Ovary (tissue), 9 donors: ENCODE measurements around the gene TPRG1. TPM values are rescaled to one million over a fixed set of nuclear protein-coding genes. Genes with fewer than 3 reads are reported as not detected.

Experiments used
- DNase-seq, 5 donors: peaks; one replicate each; pipeline ENCODE4 v3.0.0-alpha.2; 2019 to 2020
- H3K27ac ChIP-seq, 2 donors: fragments of 200-600 bp; one replicate each; pipeline versions ENCODE4 v1.5.1 to v1.8.0; 2019 to 2022
- H3K27me3 ChIP-seq: fragments of 200-600 bp; one replicate; pipeline ENCODE4 v1.8.0; 2022
- H3K36me3 ChIP-seq: fragments of 200-600 bp; sonication (generic); one replicate; pipeline ENCODE4 v1.5.1; 2019
- H3K4me1 ChIP-seq: one replicate; pipeline ENCODE4 v1.8.1; 2013; ENCODE audit warnings: mild to moderate bottlenecking, moderate library complexity; ENCODE audit not compliant: insufficient read depth
- H3K4me3 ChIP-seq: fragments of 200-600 bp; sonication (generic); one replicate; pipeline ENCODE4 v1.5.1; 2017
- H3K9me3 ChIP-seq, 2 donors: fragments of 200-600 bp in 1 of 2; sonication (generic) in 1 of 2; one replicate each; pipeline versions ENCODE4 v1.5.1 to v1.8.1; 2013 to 2019; ENCODE audit warnings: mild to moderate bottlenecking in 1 of 2, moderate library complexity in 1 of 2
- EP300 ChIP-seq: sonication (generic); formaldehyde crosslinking; IDR thresholded peaks from one replicate; pipeline ENCODE4 v1.6.1; 2017; ENCODE audit warnings: antibody characterized with exemption
- POLR2A ChIP-seq: fragments of 450-650 bp; IDR thresholded peaks from one replicate; pipeline ENCODE4 v1.6.1; 2017; ENCODE audit warnings: antibody characterized with exemption, mild to moderate bottlenecking, moderate library complexity
- WGBS, 3 donors: extraction: QIAGEN DNeasy Blood & Tissue Kit in 1 of 3; methylation state at CpG; one replicate each; pipeline versions ENCODE4 v1.1.5 to v1.1.7; 2013 to 2017; 5-methylcytosine and 5-hydroxymethylcytosine counted together
- intact Hi-C, 4 donors: fragments of 100-400 bp; cut with DNase I; formaldehyde crosslinking; loops; one replicate each; pipeline versions ENCODE4 v1.11.0 to v1.15.1; 2022 to 2023
- polyA plus RNA-seq, 2 donors: library from polyadenylated mRNA; stranded (reverse); fragments of 200-250 nt in 1 of 2; fragments of 350-450 nt in 1 of 2; fragmentation: Illumina TruSeq in 1 of 2; extraction: RNeasy Lipid Tissue Mini Kit (QIAGEN cat#74804) in 1 of 2; gene quantifications; one replicate each; pipeline ENCODE4 v1.2.3, GENCODE V29; 2013 to 2014
- total RNA-seq, 7 donors: library from RNA; depleted of rRNA in 2 of 7; stranded (reverse); fragments of >200 nt in 2 of 7; fragmentation: NEBNext Ultra II Directional in 3 of 7; extraction: Animal tissue kit (Norgen Biotek cat#: 25700) in 3 of 7; gene quantifications; one replicate each; pipeline versions ENCODE4 v1.1.0 to v1.2.4, GENCODE V29; 2016 to 2023
- TF ChIP-seq, protein P1 (sequence below), 3 donors: fragments of 450-650 bp in 2 of 3; fragments of 200-600 bp in 1 of 3; IDR thresholded peaks; one replicate each; pipeline versions ENCODE4 v1.5.1 to v1.8.0; 2016 to 2022; ENCODE audit warnings: antibody characterized with exemption in 3 of 3, mild to moderate bottlenecking in 1 of 3
- donor health status: DM: no; HTN: no; CAD: no; lungs with moderate emphysema.
- donor health status: DM: no; HTN: no; CAD: no.
- donor health status: Bipolar disorder and iron deficiency.
- donor health status: DM: yes; HTN: yes; CAD: no.
- donor health status: DM: no; HTN: no; CAD: no.
- donor health status: DM: yes; HTN: yes; CAD: no.

The TPRG1 gene
- total and polyA plus RNA-seq, 9 donors = 1.9 to 20.2 (median 7.5) TPM

DNA sequence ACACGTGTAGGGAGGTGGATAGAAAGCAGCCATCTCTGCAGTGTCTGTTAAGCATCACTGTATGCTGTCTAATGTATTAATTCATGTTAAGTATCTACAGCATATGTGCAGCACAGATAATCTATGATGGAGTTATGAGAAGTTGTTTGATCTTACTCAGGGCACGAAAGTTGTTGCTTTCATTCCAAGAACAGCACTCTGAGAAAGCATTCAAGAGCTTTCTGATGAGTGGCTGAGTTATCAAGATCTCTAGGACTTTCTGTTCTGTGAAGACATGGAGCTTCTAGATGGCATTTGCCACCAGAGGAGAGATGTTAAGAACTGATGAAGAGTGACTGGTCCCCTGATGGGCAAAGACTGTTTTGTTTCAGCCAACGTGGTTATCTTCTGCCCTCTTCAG is 22.6 kb upstream of the TPRG1 start:
- Histone ChIP-seq H3K27me3 (no peaks in the 10 kb centered on the region), H3K4me3 (no peak overlapping the region), H3K36me3 (no peaks in the 10 kb centered on the region), H3K9me3 (no peaks in the 10 kb centered on the region), H3K4me1 (peaks cover 4% of the 10 kb centered on the region), H3K27ac (no peak overlapping the region)
- DNase-seq = no peak
- intact Hi-C loops = loop anchor here (2.0 to 10.0 kb wide), 9 partner anchors 54 to 1412 kb away; no protein-coding TSS in a partner anchor
- TF ChIP-seq EP300 (no peak), POLR2A (no peak)
- TF ChIP-seq, protein P1, sequence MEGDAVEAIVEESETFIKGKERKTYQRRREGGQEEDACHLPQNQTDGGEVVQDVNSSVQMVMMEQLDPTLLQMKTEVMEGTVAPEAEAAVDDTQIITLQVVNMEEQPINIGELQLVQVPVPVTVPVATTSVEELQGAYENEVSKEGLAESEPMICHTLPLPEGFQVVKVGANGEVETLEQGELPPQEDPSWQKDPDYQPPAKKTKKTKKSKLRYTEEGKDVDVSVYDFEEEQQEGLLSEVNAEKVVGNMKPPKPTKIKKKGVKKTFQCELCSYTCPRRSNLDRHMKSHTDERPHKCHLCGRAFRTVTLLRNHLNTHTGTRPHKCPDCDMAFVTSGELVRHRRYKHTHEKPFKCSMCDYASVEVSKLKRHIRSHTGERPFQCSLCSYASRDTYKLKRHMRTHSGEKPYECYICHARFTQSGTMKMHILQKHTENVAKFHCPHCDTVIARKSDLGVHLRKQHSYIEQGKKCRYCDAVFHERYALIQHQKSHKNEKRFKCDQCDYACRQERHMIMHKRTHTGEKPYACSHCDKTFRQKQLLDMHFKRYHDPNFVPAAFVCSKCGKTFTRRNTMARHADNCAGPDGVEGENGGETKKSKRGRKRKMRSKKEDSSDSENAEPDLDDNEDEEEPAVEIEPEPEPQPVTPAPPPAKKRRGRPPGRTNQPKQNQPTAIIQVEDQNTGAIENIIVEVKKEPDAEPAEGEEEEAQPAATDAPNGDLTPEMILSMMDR (IDR thresholded peaks at IDR 0.05) = no peak
- WGBS, 3 donors = 52 to 60% (median 56%) methylated on average over 3 of the region's 3 CpGs

DNA sequence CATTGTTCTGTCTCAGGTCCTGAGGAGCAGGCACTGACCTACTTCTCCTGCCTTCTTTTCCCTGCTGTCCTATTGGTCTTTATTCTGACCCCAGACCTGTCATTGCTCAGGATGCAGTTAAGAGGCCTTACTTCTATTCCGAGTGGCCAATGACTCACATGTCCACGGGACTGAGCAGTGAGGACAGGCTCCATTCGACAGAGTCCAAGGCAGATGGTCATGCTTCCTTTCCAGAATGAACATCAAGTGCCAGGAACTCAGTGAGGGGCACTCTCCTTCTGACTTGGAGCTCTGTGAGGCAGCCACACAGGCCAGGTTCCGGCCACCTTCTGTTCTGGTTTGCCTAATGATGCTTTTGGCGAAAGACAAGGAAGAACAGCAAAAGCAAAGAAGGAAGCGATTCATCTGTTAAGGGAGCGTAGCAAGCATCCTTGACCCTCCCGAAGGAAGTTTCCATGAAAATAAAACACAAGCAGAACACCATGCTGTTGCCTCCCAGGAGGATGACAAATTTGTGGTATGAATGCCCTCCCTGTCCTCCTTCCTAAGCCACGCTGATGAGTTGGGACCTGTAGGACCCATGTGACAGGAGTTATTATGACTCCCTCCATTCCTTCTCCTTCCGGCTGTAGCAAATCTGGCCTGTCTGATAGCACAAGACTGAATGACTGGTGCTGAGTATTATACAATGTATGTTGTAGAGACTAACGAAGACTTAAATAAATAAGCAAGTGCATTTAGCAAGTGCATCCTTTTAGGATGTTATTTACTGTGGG is 14.4 kb upstream of the TPRG1 start:
- H3K4me3 ChIP-seq = no peak overlapping the region
- intact Hi-C loops = no loop called here
- WGBS, 3 donors = 83 to 86% (median 83%) methylated on average over 11 of the region's 11 CpGs

DNA sequence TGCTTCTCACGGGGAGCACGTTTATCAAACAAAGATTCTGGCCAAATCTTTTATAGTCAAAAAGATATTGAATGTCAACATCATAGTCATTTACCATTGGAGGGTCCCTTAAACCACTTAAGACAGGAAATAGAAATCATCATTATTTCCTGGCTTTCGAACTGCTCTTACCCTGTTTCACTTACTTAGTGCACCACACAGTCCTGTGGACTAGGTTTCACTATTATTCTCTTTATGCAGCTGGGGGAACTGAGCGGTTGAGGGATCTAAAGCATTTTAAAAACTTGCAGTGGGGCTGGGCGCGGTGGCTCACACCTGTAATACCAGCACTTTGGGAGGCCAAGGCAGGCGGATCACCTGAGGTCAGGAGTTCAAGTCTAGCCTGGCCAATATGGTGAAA is 13.7 kb upstream of the TPRG1 start:
- intact Hi-C loops = no loop called here
- Histone ChIP-seq H3K27me3 (no peaks in the 10 kb centered on the region), H3K36me3 (no peaks in the 10 kb centered on the region), H3K4me3 (no peak overlapping the region), H3K4me1 (no peaks in the 10 kb centered on the region), H3K27ac (no peak overlapping the region), H3K9me3 (no peaks in the 10 kb centered on the region)
- DNase-seq = no peak
- TF ChIP-seq, protein P1 (IDR thresholded peaks at IDR 0.05) = no peak
- TF ChIP-seq EP300 = no peak
- no peak for TF ChIP-seq POLR2A
- WGBS, 3 donors = 92 to 96% (median 93%) methylated on average over 7 of the region's 7 CpGs

More for the DNA sequence above, 14.4 kb upstream of the TPRG1 start:
- no peaks in the 10 kb centered on the region for H3K9me3 ChIP-seq
- no peak for DNase-seq
- H3K27ac ChIP-seq = no peak overlapping the region
- TF ChIP-seq, protein P1 (IDR thresholded peaks at IDR 0.05) = no peak
- TF ChIP-seq EP300 = no peak
- no peak for TF ChIP-seq POLR2A
- no peaks in the 10 kb centered on the region for H3K36me3 ChIP-seq
- H3K27me3 ChIP-seq = no peaks in the 10 kb centered on the region
- H3K4me1 ChIP-seq = no peaks in the 10 kb centered on the region

DNA sequence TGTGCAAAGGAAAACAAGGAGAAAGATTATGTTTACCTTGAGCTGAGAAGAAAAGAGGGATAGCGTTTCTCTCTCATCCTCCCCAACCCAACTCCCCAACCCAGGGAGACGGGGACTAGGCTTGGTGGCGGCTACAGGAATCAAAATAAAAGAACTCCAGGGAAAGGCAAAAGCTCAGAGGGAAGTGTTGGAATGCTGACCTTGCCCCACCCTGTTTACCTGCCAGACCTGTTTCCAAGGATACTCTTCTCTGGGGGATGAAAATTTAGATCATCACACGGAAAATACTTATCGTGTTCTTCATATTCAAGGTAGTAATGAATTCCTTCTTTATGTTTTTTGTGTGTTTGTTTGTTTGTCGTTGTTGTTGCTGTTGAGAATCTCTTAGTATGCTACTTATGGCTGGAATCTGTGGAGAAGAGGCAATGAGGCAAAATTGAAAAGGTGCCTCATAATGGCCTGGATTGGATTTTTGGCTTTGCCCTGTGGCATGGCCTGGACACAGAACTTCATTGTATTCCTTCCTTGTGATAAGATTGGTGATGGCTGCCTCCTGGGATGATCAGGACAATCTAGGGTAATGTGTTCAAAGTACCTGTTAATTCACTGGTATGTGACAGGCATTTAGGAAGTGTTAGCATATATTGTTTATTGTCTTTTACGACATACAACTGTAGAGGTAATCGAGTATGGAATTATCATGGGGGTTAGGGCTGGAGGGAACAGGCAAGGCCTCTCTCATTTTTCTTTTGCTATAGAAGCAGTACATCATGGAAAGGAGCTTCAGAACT is 11.1 kb upstream of the TPRG1 start:
- Histone ChIP-seq H3K4me1 (no peaks in the 10 kb centered on the region), H3K36me3 (no peaks in the 10 kb centered on the region), H3K4me3 (no peak overlapping the region), H3K27me3 (no peaks in the 10 kb centered on the region), H3K27ac (no peak overlapping the region), H3K9me3 (no peaks in the 10 kb centered on the region)
- intact Hi-C loops = no loop called here
- no peak for TF ChIP-seq POLR2A
- TF ChIP-seq, protein P1 (IDR thresholded peaks at IDR 0.05) = no peak
- no peak for TF ChIP-seq EP300
- DNase-seq = no peak
- 77 to 86% (median 83%) methylated on average over 8 of the region's 8 CpGs for WGBS, 3 donors
